Fibroblast of pulmonary artery (primary cell): ENCODE results near the gene SRRM4.

Source experiments
- DNase-seq: peaks from one replicate; pipeline ENCODE4 v3.0.0-alpha.2; 2010; ENCODE audit warnings: low read depth
- H3K4me3 ChIP-seq: replicated peaks from 2 replicates; pipeline ENCODE4 v1.5.1; 2011; ENCODE audit warnings: low read depth, mild to moderate bottlenecking, control low read depth, low read length, moderate library complexity
- TF ChIP-seq, protein P1 (sequence below): IDR thresholded peaks from 2 replicates; pipeline ENCODE4 v1.5.1; 2011; ENCODE audit warnings: mild to moderate bottlenecking, control low read depth, low read length, inconsistent platforms; ENCODE audit errors: missing control alignments

The SRRM4 gene

DNA sequence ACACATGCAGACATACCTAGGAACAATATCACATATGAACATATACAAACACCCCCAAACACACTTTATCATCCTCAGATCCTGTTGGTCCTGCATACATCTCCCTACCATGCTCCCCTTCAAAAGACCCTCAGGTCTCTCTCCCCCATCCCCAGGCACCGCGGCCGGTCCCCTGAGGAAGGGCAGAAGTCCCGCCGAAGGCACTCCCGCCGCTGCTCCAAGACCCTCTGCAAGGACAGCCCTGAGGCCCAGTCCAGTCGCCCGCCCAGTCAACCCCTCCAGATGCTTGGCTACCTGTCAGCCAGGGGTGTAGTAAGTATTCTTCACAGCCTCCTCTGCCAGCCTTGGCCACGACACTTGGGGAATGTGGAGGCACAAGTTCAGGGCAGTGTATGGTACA, 149.2 kb downstream of the SRRM4 start:
- DNase-seq, result no peak
- TF ChIP-seq, protein P1, sequence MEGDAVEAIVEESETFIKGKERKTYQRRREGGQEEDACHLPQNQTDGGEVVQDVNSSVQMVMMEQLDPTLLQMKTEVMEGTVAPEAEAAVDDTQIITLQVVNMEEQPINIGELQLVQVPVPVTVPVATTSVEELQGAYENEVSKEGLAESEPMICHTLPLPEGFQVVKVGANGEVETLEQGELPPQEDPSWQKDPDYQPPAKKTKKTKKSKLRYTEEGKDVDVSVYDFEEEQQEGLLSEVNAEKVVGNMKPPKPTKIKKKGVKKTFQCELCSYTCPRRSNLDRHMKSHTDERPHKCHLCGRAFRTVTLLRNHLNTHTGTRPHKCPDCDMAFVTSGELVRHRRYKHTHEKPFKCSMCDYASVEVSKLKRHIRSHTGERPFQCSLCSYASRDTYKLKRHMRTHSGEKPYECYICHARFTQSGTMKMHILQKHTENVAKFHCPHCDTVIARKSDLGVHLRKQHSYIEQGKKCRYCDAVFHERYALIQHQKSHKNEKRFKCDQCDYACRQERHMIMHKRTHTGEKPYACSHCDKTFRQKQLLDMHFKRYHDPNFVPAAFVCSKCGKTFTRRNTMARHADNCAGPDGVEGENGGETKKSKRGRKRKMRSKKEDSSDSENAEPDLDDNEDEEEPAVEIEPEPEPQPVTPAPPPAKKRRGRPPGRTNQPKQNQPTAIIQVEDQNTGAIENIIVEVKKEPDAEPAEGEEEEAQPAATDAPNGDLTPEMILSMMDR, result no peak
- no peak overlapping the region for H3K4me3 ChIP-seq

DNA sequence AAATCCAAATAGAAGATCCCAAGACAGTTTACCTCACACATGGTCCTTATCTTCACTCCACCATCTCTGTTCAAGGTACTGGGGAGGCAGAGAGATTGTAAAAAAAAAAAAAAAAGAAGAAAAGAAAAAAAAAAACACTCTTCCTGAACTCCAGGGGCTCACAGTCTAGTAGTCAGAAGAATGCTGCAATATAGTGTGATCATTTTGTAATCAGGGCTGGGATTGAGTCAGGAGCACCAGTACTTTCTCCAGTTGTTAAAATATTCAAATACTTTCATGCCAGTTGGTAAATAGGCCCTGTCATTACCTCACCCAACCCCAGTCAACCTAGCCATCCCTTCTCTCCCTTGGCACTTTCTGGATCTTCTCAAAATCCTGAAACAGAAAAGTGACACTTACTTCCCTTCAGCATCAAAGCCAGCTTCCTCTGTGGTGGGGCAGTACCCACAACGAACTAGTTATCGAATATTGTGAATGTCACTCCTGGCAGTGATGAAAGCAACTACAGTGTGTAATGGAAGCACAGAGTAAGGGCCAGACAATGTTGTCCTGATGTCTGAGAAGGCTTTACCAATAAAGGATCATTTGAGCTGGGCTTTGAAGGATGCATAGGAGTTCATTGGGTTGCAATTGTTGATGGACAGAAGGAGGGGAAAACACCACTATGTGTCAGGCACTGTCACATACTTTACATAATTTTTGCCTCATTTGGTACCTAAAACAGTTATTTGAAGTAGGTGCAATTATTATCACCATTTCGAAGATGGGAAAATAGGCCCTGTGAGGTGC, 153.1 kb downstream of the SRRM4 start:
- no peak for DNase-seq
- no peak overlapping the region for H3K4me3 ChIP-seq
- TF ChIP-seq, protein P1, result no peak

DNA sequence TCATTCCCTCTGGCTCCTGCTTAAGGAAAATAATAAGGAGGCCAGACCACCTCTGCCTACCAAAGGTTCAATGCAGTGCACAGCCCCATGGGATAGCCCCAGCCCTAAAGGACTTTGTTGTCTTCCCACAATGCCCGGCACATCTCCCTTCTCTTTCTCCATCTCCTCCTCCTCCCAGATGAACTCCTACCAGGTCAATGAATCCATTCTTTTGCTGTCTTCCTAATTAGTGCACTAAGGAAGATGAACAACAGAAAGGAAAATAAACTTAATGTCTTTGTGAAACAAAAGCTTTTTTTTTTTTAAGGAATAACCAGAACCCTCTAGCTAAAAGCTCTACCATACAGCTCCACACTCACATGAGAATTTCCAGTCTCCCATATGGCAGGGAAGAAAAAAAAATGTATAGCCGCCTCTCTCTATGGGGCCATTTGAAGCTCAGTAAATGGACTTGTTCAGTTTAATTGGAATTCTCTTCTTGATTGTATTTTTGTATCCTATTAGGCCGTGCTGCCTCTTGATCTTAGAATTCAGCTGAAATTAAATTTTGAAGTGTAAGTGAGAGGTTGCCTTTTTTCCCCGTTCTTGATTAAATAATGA, 155.6 kb downstream of the SRRM4 start:
- DNase-seq, result no peak
- no peak overlapping the region for H3K4me3 ChIP-seq
- TF ChIP-seq, protein P1, result no peak

DNA sequence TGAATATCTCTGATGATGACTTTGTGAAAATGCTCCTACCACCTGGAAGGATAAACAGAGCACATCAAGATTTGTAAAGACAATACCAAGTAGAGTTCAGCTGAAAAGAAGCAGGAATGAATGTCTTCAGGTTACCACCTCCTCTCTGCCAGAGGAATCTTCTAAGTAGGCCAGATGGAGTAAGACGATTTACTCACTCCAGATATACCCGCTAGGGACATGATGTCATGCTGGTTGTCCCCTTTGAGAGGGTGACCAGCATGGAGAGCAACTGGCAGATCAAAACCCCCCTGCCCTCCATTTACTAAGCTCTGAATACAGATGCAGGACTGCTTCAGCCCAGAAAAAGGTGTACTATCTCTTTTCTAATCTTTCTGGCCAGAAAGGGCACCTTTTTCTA, 158.1 kb downstream of the SRRM4 start:
- no peak overlapping the region for H3K4me3 ChIP-seq
- DNase-seq, result no peak
- TF ChIP-seq, protein P1, result no peak

DNA sequence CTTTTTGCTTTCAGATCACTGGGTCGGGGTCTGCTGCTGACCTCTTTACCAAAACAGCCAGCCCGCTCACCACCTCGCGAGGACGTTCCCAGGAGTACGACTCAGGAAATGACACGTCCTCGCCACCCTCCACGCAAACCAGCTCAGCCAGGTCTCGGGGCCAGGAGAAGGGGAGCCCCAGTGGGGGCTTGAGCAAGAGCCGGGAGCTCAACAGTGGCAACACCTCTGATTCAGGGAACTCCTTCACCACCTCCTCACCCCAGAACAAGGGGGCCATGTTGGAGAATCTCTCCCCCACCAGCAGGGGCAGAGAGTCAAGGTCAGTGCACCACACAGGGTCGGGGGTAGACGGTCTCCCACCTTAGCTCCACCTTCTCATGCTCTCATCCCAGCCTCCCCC, 164.0 kb downstream of the SRRM4 start:
- TF ChIP-seq, protein P1, result no peak
- DNase-seq, result no peak
- H3K4me3 ChIP-seq, result no peak overlapping the region

DNA sequence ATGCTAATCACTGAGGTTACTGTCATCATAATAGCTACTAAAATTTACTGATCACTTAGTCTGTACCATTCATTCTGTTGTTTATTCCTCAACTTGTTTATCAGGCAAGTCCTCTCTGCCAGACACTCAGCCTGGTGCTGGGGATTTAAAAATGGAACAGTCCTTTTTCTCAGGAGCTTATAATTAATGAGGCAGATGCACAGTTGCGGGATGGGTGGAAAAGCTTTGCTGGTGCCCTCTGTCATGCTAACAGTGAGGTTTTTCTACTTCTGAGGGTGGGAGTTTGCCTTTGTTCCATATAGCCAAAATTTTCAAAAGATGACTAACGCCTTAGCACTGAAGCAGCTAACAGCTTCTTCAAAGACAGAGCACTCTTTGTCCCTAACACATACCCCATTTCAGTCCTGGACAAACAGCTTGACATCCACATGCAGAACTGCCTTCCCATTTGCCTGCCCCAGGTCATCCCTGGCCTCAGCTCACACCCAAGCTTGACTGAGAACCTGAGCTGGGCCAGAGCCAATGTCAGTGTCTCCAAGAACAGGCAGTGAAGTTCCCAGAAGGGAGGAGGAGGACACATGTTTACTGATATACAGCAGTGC, 166.6 kb downstream of the SRRM4 start:
- H3K4me3 ChIP-seq, result no peak overlapping the region
- no peak for DNase-seq
- TF ChIP-seq, protein P1, result no peak
